Vagina (tissue), 2 donors: ENCODE results near the gene OR10G7.

Experiments
- POLR2A ChIP-seq, 2 donors: fragments of 450-650 bp; IDR thresholded peaks; one replicate each; pipeline ENCODE4 v1.6.1; 2017; ENCODE audit warnings: antibody characterized with exemption in 2 of 2, mild to moderate bottlenecking in 2 of 2, moderate library complexity in 2 of 2
- POLR2AphosphoS5 ChIP-seq, 2 donors: sonication (generic); formaldehyde crosslinking; IDR thresholded peaks; one replicate each; pipeline ENCODE4 v1.9.0; 2017; ENCODE audit warnings: antibody characterized with exemption in 2 of 2, mild to moderate bottlenecking in 2 of 2, low read depth in 1 of 2; ENCODE audit not compliant: insufficient read depth in 1 of 2
- TF ChIP-seq, protein P1 (sequence below), 3 experiments: fragments of 450-650 bp in 2 of 3; fragments of 200-600 bp in 1 of 3; sonication (generic) in 1 of 3; IDR thresholded peaks; one replicate each; pipeline ENCODE4 v1.5.1; 2017 to 2019; ENCODE audit warnings: antibody characterized with exemption in 3 of 3, mild to moderate bottlenecking in 2 of 3, moderate library complexity in 2 of 3

DNA sequence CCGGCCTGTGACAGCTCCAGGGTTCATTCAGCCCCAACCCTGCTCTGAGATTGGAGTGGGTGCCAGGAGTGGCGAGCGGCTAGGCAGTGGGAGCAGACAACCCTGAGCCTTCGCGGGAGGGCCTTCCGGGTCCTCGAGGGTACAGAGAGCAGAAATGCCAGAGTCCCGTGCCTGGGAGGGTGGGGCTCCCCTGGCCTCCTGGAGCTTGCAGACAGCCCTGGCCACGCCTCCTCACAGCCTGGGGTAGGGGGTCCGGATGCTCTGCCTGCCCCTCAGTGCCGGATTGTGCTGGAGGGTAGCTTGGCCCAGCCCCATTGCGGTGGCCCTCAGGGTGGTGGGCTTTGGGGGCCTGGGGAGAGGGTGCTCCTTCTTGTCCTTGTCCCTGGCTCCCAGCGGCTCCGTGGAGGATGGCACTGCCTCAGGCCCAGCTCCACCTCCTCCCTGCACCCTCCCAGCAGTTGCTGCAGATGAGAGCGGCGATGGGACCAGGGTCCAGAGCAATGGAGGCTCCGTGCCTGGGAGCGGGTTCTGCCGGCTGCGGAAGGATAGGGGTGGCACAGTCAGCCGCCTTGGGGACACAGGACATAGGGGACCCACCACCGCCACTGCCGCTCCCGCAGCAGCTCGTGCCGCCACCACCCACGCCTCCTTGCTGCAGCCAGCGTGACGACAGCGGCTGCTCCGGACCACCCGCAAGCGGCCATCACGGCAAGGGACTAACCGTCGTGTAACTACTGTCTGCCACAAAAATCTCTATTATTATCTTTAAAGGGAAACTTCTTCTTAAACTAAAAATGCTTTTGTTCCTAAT is 34.9 kb upstream of the OR10G7 start:
- TF ChIP-seq, protein P1, sequence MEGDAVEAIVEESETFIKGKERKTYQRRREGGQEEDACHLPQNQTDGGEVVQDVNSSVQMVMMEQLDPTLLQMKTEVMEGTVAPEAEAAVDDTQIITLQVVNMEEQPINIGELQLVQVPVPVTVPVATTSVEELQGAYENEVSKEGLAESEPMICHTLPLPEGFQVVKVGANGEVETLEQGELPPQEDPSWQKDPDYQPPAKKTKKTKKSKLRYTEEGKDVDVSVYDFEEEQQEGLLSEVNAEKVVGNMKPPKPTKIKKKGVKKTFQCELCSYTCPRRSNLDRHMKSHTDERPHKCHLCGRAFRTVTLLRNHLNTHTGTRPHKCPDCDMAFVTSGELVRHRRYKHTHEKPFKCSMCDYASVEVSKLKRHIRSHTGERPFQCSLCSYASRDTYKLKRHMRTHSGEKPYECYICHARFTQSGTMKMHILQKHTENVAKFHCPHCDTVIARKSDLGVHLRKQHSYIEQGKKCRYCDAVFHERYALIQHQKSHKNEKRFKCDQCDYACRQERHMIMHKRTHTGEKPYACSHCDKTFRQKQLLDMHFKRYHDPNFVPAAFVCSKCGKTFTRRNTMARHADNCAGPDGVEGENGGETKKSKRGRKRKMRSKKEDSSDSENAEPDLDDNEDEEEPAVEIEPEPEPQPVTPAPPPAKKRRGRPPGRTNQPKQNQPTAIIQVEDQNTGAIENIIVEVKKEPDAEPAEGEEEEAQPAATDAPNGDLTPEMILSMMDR (IDR thresholded peaks at IDR 0.05) = no peak
- TF ChIP-seq POLR2AphosphoS5 (IDR thresholded peaks at IDR 0.05; ENCODE audit: insufficient read depth in 1 of 2, low read depth in 1 of 2) (no peak), POLR2A (IDR thresholded peaks at IDR 0.05) (no peak)
